Activated CD4-positive, CD25-positive, alpha-beta regulatory T cell (primary cell): ENCODE results near the gene SOCS6.
"Not testable (repeated sequence)": the region's sequence is repeated elsewhere in the genome, so short reads cannot be mapped to it uniquely, and the experiment has no call there.

Experiments
- DNase-seq, 4 experiments: peaks; one replicate each; lab custom pipeline; 2025; lab: John Stamatoyannopoulos, UW

Gene SOCS6

GRCh38 chr18:70322385-70322784 lies 33.5 kb downstream of the SOCS6 start:
- no peak for DNase-seq

GRCh38 chr18:70322928-70323327 lies 34.1 kb downstream of the SOCS6 start:
- DNase-seq = no peak

DNA sequence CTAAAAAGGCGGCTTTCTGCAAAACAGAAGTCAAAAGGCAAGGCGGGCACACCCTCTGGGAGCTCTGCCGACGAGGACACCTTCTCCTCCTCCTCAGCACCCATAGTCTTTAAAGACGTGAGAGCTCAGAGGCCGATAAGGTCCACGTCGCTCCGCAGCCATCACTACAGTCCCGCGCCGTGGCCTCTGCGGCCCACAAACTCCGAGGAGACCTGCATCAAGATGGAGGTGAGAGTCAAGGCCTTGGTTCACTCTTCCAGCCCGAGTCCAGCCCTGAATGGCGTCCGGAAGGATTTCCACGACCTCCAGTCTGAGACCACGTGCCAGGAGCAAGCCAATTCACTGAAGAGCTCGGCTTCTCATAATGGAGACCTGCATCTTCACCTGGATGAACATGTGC lies 36.1 kb downstream of the SOCS6 start:
- no peak for DNase-seq

- no peak for DNase-seq
Observed at GRCh38 chr18:70326255-70326654, 37.4 kb downstream of the SOCS6 start.

- DNase-seq = no peak
Observed at GRCh38 chr18:70328169-70328568, 39.3 kb downstream of the SOCS6 start.

DNA sequence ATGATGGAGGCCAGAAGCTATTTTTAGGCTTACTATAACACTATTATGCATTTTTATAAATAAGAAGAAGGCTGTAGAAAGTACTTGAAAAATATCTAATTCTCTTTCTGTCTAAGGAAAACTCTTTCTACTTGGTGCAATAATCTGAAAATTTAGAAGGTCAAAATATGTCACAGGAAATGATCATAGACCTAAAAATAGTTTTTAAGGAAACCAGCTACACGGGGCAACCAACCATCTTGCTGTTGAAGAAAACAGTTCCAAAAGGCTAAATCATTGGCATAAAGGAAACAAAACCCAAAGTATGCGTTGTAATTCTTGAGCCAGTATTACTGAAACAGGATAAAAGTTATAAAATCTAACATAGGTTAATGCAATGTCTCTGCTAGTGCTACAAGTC lies 40.2 kb downstream of the SOCS6 start:
- no peak for DNase-seq

GRCh38 chr18:70330887-70331286 lies 42.0 kb downstream of the SOCS6 start:
- no peak for DNase-seq

DNA sequence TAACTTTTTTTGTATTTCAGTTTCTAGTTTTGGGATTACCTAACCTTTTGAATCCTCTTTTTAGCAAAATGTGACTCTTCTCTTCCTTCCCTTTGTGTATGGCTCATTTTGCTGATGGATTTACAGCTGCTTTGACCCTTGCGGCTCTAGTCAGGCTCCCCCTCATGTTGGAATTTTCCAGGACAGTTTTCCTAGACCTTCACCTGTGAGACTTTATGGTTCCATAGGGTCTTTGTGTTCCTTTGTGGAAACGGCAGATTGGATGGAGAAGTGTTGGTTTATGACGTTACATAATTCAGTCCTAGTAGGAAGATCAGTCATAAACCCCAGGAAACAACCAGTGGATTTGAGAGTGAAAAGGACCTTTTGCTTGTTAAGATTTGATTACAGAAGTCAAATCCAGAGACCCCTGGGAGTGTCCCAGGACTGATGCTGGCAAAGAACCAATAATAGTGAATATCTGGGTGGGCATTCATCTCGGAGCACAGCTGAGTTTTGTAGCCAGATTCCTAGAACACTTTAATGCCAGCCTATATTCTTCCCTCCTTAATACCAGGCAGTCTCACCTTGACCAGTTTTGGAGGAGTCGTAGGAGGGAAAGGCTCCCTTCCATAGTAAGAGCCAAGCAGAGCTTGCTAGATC lies 42.7 kb downstream of the SOCS6 start:
- no peak for DNase-seq

- DNase-seq = no peak
Observed at GRCh38 chr18:70332694-70333093, 43.8 kb downstream of the SOCS6 start.

DNA sequence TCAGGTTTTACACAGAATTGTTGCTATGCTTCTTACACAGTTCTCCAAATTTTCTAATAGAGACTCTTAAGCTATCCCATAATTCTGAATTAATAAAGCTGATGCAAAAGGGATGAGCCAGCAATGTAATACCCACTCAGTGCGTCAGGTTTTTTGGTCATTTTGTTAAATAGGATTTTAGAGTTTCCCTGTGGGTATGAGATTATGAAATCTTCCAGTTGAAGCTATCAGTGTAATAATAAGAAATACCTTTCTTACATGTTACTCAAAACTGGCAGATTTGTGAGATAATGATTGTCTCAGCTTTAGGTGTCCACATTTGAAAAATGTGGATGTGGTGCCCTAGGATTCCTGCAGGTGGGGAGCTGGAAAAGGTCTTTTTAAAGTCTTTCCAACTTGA lies 44.5 kb downstream of the SOCS6 start:
- DNase-seq = no peak

DNA sequence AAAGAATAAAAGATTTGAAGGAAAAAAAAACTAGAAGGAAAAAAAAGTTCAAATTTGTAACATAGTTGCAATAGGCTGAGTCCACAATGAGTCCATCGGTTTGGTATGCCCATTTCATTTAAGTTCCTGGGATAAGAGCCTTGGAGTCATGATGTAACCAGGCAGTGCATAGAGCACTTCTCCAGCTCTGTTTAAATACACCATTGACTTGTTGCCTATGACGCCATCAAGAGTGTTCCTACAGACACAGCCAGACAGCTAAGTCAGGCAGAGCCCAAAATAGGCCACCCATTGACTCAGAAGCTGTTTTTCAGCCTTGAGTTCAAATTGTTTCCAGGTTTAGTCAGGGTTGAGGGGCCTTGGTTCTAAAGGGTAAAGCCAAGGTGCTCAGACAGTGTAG lies 44.9 kb downstream of the SOCS6 start:
- no peak for DNase-seq

GRCh38 chr18:70334264-70334663 lies 45.4 kb downstream of the SOCS6 start:
- no peak for DNase-seq

DNA sequence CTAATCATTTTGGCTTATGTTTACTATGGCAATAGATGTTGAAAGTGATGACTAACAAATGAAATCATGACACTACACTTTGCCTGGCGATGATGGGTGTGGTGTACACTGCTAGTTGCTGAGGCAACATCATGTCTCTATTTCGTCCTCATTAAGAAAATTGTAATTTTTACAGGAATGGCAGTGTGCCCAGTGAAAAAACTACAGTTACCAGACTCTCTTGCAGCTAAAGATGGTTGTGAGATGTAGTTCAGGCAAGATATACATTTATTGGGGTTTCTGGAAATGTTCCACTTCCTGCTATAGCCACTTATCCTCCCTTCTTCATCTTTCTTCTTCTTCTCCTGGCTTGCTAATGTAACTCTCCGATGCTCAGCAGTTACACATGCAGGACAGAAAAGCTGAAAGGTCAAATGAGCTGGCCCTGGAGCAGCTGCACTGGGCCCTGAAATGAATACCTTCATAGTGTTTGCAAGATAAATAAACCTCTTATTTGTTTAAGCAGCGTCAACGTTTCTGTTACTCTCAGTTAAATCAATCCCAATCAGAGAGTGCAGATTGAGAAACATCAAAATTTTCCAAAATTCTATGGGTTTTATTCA lies 46.0 kb downstream of the SOCS6 start:
- DNase-seq = no peak

- no peak for DNase-seq
Observed at GRCh38 chr18:70335892-70336726, 47.3 kb downstream of the SOCS6 start.

DNA sequence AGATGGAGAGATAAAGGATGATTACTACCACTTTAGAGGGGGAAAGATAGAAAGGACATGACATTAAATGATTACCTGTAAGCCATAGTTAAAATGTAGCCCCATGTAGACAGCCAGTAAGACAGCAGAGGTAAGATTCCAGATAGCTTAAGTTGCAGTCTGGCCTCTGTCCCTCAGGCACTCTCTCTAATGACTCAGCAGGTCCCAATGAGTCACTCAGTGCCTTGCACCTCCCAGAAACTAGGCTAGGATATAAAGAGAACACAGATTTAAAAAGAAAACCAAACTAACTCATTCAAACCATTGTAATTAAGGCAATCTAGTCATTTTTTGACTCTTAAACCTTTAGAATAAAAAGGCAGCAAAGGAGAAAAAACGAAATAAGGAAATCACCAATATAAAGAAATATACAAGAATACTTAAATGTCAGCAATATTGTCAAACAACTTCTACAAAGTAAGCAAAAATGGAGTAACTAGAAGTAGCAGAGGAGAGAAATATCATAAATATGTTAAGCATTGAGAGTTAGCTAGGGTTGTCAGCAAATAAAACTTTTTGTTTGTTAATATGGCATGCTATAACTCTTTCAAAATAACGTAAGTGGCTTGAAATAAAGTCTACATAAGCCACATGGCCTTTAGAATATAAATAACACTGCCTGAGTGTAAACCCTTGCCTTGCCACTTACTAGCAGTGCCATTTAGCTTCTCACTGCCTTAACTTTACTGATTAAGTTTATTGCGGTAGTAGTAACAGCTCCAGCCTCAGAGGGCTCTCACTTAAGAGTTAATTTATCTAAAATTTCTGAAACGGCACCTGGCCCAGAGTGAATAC lies 48.5 kb downstream of the SOCS6 start:
- no peak for DNase-seq

DNA sequence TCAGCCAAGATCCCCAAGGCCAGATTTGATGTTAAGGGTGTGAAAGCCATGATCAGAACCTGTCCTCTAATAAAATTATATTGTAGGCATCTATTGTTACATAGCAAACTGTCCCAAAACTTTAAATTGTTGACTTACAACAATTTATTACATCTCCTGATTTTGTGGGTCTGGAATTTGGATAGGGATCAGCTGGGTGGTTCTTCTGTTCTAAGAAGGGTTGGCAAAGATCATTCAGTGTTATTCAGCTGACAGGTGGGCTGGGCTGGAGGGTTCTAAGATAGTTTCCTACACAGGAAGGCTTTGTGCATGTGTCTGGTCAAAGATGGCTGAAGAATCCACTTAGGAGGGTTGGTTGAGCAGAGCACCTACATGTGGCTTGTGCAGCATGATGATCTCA lies 50.0 kb downstream of the SOCS6 start:
- no peak for DNase-seq

GRCh38 chr18:70339915-70340314 lies 51.1 kb downstream of the SOCS6 start:
- no peak for DNase-seq

- not testable (repeated sequence) for DNase-seq
Observed at GRCh38 chr18:70348481-70348880, 59.6 kb downstream of the SOCS6 start.

DNA sequence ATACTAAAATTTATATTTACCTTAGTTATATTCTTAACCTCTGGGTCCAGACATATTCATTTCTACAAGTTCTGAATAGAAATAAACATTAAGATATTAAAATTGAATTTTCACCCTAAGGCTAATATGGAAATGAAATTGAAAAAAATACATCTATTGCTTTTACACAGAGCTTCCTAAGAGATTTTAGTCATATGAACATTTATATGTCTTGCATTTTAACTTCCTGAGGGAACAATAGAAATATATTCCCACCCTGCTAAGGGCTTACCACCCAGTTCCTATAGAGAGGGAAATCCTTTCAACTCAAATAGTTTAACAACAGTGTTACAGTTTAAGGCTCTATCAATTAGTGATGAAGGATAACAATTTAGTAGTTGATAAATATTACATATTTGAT lies 60.5 kb downstream of the SOCS6 start:
- DNase-seq = no peak

GRCh38 chr18:70354080-70354479 lies 65.2 kb downstream of the SOCS6 start:
- no peak for DNase-seq

DNA sequence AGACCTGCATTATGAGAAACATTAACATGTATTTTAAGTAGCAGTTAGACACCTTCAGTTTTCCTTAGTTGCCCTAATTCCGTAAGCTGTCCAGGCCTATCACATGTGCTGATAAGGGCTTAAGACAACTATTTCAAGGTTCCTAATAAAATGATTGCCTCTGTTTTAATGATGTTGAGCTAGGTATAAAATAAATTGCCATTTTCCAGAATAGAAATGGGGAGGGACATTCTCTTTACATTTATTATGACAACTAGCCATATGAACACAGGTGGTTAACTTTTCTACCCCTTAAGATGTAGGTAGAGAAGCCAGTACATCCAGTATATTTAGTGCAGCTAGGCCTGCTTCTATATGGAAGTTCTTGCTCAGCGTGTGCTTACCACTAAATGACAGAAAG lies 65.9 kb downstream of the SOCS6 start:
- no peak for DNase-seq

DNA sequence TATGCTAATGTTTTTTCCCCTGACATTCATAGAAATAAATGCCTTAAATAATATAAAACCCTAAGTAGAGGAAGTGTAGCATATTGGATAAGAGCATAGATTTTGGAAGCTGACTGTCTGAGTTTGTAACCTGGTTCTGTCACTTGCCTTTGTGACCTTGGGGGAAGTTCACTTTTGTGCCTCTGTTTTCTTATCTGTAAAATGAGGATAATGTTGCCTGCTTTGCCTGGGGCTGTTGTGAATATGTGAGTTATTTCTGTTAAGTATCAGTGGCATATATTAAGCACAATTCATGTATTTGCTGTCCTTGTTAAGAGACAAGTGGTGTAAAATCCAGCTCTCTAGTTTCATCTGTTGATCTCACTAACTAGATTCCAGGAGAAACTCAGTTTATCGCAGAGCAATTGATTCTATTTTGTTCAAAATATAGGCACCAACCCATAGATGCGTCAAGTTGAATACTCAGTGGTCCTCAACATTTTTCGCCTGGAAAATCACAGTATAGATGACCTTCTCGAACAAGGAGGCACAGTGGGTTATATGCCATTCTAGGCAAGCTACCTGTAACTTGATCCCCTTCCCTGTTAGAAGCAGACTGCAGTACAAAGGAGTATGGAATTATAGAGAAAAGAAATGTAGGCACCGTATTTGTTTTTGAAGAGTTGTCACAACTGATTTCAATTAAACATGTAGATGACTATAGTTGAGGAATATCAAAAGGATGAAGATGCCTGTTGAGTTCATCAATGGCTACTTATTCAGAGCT lies 67.0 kb downstream of the SOCS6 start:
- no peak for DNase-seq
